Smooth muscle cell of the brain vasculature (primary cell): ENCODE measurements around the gene KAT14.
"Not testable (repeated sequence)": the region's sequence is repeated elsewhere in the genome, so short reads cannot be mapped to it uniquely, and the experiment has no call there.

Experiments
- DNase-seq: peaks from one replicate; pipeline ENCODE4 v3.0.0-alpha.2; 2012; ENCODE audit warnings: low read depth, low spot score

KAT14 gene

DNA sequence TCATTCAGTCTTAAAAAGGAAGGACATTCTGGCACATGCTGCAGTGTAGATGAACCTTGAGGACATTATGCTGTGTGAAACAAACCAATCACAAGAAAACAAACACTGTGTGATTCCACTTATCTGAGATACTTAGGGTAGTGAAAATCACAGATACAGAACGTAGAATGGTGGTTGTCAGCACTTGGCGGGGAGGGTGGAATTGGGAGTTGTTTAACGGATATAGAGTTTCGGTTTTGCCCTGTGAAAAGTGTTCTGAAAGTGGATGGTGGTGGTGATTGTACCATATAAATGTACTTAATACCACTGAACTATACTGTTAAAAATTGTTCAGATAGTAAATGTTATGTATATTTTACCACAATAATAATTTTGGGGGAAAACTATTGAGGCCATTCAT, 18.4 kb downstream of the KAT14 start:
- DNase-seq: no peak

DNA sequence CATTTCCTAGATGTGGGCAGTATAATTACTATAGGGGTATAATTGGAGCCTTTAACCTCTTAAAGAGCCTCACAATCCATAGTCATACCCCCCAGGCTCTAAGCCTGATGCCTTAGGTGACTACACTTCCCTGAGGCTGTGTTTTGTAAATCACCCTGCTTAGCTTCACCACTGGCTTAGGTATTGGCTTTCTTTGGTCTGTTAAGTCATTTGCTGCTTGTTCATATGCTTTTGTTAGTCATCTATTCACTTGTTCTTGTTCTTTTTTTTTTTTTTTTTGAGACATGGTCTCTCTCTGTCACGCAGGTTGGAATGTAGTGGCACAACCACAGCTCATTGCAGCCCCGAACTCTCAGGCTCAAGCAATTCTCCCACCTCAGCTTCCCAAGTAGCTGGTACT, 26.7 kb downstream of the KAT14 start:
- DNase-seq: no peak

DNA sequence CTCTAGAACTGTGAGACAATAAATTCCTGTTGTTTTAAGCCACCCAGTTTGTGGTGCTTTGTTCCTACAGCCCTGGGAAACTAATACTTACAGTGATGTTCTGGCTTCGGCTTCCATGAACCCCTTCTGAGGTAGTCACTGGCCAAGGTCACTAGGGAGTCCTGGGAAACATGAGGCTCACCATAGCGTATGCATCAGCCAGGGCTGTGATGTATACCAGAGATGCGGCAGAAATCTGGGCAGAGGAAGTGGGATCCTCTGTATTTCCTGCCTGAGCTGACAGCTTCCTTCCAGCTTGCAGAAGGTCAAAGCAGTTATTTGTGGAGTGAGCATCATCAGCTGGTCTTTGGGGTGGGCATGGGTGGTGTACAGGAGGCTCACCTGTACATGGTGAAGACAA, 27.9 kb downstream of the KAT14 start:
- peak; percentile 13 for DNase-seq

DNA sequence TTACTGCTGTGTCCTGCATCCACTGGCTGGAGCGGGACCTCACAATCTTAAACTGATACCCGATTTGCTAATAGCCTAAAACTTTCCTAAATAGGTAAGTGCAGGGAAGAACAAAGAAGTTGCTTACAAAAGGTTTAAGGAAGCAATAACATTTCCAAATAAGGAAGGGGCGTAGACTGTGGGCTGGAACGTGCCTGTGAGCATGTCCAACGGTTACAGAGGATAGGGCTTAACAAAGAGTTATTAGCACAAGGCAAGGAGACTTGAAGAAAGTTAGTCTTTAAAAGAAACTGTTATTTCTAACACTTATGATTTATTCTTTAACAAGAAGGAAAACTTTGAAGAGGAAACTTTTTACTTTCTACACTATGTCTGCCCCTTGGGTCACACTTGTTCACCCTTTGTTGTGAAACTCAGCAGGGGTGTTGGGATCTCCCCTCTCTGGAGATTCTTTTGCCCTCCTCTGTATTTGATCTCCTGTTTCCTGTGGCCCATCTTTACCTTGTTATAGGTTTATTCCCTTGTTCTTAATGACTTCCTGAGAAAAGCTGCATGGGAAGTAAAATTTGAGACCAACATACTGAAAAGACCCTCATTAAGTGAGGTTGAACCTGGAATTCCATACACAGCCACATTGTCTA, 28.7 kb downstream of the KAT14 start:
- no peak for DNase-seq

DNA sequence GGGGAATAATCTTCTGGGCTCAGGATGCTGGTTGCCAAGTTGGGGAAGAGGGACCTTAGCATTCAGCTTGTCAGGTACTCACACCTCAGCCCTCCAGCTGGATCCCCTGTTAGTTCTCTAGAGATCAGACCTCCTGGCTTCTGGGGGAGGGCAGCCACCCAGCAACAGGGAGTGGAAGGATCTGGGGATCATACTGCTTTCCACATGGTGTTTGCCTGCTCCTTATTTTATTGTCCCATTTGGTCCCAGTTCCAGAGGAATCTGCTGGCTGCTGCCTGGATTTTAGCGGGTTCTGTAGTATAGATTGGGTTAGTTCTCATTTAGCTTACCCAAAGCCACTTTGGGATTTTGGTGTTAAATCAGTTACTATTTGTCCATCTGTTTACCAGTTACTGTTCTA, 29.3 kb downstream of the KAT14 start:
- DNase-seq: no peak

DNA sequence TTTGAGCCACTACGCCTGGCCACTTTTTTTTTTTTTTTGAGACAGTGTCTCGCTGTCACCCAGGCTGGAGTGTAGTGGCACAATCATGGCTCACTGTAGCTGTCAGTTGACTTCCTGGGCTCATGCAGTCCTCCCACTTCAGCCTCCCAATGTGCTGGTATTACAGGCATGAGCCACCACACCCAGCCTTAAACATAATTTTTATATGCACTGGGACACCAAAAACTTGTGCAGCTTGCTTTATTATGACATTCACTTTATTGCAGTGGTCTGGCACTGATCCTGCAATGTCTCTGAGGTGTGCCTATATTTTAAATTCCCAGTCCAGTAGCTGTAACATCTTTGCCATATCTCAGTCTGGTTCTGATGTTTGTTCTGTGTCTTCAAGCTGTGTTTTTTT, 34.7 kb downstream of the KAT14 start:
- DNase-seq: no peak

DNA sequence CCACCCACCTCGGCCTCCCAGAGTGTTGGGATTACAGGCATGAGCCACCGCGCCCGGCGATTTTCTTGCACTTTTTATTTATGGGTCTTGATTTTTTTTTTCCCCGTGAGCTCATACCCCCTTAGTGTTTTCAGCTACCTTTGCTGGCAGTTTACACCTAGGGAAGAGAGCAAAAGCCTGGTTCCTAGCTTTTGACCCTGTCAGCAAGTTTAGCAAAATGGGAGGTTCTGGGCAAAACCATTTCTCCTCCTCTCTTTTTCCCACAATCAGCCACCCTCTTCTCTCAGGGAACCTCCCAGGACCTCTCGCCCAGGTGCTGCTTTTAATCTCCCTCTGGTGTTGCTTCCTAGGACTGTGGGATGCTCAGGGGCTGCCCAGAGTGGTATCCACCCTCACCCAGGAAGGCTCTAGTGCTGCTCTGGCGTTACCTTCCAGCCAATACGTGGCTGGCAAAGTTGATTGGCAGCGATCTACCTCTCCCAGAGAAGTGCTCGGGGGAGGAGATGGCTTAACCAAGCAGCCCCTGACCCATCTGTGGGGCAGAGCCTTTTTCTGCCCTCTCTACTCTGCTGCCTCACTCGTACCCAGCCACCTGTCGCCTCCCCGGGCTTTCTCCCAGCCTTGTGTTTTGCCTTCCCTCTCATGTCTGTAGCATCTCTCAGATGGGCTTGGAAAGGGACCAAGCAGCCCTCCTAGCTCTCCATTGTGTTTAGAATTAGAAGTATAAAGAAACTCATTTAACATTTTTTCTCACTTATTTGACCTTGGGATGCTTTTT, 37.4 kb downstream of the KAT14 start:
- DNase-seq: no peak

DNA sequence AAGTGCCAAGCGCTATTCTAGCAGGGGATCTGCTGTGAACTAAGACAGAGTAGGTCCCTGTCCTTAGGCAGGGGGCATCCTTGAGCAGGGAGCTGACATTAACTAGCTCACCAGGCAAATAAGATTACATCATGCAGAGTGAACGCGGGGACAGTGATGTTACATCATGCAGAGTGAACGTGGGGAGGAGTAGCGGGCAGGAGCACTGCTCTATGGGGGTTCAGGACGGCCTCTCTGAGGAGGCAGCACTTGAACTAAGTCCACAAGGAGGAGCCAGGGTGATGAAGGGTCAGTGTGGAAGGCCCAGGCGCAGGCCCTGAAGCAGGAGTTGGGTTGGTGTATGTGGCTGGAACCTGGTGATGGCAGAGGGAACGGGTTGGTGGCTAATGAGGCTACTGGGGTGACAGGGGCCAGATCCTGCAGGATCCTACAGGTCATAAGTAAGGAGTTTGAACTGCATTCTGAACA, 38.7 kb downstream of the KAT14 start:
- no peak for DNase-seq

DNA sequence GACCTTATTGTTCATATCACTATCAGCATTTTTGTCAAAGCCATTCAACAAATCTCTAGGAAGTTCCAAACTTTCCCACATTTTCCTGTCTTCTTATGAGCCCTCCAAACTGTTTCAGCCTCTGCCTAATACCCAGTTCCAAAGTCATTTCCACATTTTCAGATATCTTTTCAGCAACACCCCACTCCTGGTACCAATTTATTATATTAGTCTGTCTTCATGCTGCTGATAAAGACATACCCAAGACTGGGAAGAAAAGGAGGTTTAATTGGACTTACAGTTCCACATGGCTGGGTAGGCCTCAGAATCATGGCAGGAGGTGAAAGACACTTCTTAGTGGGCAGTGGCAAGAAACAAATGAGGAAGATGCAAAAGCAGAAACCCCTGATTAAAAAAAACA, 42.7 kb downstream of the KAT14 start:
- DNase-seq: not testable (repeated sequence)

DNA sequence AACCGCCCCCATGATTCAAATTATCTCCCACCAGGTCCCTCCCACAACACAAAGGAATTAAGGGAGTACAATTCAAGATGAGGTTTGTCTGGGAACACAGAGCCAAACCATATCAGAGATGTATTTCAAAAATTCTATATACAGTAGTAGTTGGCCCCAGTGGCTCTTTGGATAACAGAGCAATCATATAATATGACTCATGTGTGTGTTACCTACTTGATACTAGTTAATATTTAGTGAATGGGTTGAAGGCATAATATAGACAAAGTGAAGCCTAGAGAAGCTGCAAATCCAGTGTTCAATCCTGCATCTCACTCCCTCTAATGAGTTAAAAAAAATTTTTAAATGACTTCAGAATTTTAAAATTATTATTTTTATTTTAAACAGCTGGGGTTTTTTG, 43.2 kb downstream of the KAT14 start:
- no peak for DNase-seq

DNA sequence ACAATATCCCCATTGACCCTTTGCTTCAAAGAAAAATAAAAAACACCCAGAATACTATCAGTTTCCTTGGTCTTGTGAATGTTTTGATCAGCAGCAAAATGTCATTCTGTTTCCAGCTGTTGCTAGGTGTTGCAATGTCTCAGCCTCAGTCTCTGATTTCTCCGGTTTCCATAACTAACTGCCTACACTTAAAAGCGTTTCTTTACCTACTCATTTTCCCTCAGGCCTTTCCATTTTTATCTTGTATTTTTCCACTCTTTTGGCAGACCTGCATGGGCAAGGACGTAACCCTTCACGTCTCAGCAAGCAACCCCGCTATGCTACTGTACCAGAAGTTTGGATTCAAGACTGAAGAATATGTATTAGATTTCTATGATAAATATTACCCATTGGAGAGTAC, 49.4 kb downstream of the KAT14 start:
- no peak for DNase-seq

DNA sequence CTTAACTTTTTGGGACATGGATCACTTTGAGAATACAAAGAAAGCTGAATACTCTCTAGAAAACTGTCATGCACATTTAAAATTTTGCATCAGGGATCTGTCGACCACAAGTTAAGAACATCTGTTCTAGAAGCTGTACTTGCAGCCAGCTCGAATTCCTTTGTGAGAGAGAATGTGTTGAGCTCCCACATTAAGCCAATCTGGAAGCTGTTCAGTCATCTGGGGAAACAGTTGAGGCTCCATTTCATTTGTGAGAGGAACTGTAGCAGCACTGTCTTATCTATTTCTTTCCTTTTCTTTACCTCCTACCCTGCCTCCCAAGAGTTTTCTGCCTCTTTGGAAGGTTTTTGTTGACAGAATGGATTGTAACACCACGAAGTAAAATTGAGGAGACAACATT, 50.8 kb downstream of the KAT14 start:
- no peak for DNase-seq

DNA sequence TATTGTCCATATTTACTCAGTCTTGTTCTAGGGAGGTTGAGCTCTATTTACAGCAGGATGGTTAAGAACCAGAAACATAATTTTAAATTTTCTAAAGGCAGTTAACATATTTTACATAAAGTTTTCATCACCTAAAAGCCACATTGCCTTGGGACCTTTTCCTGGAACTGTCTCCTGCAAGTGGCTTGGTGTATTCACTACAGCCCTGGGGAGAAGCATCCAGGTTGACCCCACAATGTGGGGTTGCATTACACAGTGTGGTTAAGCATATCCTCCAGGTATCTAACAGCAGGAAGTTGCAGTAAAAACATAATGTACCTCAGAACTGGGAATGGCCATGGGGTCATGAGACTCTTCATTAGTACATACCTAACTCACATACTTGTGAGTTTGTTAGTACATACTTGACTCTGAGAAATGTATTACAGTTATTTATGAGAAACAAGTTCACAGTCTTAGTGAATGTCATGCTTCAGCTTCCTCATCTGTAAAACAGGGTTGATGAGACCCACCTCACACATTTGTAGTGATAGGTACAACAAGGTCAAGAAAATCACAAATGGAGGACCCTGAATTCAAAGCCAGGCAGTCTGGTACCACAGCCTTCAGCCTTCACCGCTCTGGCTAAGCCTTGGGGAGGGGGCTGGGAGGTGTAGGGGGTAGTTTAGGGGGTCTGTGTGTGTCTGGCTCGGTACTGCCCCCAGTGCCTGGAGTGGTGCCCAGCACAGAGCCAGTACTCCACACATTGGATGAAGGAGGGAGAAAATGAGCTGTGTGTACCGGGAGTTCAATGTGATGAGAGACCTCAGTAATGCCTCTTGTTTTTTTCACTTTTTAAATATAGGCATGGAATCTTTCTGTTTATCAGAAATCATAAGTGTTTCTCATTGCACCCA, 52.9 kb downstream of the KAT14 start:
- no peak for DNase-seq

DNA sequence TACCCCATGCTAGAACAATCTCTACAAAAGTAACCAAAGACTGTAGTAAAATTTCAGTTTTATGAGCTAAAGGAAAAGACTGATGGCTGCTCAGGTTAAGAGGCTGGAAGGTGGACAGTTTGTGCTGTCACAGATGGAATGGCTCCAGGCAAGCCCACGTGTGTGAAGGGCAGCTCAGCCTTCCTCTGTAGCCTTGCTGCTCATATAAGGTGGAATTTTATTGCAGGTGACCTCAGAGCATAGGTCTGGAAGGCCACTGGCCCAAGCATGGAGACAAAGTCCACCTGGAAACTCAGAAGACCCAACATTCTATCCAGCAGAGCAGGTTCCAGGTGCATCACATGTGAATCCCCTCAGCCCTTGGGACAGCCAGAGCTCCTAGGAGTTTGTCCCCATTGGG, 53.6 kb downstream of the KAT14 start:
- DNase-seq: no peak

DNA sequence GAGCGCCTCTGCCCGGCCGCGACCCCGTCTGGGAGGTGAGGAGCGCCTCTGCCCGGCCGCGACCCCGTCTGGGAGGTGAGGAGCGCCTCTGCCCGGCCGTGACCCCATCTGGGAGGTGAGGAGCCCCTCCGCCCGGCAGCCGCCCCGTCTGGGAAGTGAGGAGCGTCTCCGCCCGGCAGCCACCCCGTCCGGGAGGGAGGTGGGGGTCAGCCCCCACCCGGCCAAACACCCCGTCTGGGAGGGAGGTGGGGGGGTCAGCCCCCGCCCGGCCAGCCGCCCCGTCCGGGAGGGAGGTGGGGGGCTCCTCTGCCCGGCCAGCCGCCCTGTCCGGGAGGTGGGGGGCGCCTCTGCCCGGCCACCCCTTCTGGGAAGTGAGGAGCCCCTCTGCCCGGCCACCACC, 56.8 kb downstream of the KAT14 start:
- not testable (repeated sequence) for DNase-seq

DNA sequence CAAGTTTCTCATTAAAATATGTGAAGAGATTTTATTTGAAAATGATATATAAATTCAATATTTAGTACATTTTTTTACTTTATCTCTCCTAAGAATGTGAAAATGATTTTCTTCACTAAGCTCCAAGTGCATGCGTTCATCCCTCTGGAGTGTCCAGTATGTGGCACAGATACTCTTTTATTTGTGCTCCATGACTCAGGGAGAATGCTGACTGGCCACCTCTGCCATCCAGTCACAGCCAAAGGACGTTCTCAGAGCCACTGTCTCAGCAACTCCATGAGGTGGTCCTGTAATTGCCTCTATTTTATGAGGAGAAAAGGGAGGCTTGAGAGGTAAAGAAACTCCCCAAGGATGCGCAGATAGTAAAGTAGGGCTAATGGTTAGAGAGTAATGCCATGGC, 58.3 kb downstream of the KAT14 start:
- DNase-seq: no peak

DNA sequence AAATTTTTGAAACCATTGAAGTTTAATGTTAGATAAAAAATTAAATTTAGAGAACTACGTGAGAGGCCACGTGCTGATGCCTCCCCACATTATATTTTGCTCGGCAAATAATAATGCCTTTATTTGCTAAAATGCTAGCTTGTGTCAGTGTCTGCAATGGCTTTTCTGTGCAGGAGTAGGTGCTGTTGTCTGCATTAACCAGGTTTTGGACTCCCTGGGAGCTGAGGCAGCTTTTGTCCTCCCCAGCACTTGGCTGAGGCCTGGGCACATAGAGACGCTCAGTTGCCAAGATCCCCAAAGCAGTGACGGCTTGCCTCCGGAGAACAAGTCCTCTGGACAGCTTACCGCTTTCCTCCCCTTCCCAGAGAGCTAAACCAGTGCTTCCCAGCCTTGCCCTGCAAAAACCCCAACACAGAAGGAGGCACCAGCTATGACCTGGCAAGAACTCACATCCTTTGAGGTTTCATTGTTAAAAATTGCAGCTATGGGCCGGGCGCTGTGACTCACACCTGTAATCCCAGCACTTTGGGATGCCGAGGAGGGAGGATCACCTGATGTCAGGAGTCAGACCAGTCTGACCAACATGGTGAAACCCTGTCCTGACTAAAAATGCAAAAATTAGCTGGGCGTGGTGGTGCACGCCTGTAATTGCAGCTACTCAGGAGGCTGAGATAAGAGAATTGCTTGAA, 59.9 kb downstream of the KAT14 start:
- DNase-seq: no peak

DNA sequence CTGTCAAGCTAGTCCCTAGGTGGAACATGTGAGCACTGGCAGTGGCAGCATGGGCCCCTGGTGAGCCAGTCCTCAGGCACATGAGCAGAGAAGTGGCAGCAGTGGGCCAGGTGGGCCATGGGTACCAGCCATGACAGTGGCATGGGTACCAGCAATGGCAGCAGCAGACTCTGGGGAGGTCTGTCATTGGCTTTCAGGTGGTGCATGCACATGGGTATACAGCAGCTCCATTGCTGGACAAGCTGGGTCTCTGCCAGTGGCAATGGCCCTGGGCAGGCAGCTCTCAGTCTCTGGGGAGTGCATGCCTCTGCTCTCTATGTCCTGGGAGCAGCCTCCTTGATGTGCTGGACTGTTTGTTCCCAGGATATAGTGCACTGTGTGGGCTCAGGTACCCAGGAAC, 65.3 kb downstream of the KAT14 start:
- DNase-seq: no peak

DNA sequence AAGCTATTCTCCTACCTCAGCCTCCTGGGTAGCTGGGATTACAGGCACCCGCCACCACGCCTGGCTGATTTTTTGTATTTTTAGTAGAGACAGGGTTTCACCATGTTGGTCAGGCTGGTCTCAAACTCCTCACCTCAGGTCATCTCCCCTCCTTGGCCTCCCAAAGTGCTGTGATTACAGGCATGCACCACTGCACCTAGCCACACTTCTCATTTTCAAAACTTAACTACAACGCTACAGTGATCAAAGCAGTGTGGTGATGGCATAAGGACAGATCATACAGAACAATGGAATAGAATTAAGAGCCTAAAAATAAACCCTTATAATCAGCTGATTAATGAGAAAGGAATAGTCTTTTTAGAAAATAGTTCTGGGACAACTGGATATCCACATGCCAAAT, 66.0 kb downstream of the KAT14 start:
- DNase-seq: not testable (repeated sequence)

DNA sequence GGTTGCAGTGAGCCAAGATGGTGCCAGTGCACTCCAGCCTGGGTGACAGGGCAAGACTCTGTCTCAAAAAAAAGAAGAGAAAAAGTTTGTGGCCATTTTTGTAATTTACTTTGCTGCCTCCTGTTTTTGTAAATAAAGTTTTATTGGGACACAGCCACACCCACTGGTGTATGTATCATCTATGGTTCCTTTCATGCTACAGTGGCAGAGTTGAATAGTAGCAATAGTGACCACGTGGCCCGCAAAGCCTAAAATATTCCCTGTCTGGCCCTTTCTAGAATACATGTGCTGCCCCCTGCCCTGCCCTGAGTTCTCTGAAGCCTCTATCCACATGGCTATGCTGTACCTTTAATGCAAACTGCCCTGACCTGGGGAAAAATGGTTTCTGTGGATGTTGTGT, 75.3 kb downstream of the KAT14 start:
- no peak for DNase-seq

DNA sequence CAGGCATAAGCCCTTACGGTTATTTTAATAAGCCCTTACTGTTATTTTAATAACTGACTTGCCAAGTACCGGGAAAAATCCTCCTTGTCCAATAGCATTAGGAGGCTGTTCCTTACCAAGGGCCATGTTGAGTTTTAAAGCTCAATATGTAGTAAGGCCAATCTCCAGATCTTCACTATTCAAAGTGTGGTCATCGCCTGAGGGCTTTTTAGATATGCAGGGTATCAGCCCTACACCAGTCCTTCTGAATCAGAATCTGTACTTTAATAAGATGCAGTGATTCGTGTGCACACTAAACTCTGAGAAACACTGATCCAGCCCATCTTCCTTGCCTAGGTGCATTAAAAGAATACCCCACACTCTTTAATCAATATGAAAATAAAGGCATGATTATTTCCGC, 77.9 kb downstream of the KAT14 start:
- no peak for DNase-seq

DNA sequence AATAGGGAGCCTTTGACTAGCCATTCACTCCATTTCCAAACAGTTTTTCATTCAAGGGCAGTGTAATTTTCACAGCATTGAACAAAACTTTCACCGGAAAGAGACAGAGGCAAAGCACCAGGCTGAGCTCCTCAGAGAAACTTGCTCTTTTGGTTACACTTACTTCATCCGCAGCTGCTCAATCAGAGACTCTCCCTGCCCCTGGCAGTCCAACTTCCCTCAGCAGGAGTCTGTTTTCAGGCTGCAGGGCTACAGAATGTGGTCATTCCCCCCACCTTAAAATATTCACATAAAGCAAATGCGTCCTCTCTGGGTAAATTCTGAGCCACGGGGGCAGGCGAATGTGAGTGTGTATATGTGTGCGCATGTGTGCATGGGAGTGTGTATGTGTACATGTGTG, 80.6 kb downstream of the KAT14 start:
- DNase-seq: no peak
